Caco-2 (cell line): ENCODE measurements around the gene THAP11. TPM values are rescaled to one million over a fixed set of nuclear protein-coding genes. Genes with fewer than 3 reads are reported as not detected.
A peak's percentile ranks its signal among the peaks of the same experiment; 100 is the strongest.

ENCODE experiments used
- Bru-seq: library from RNA; stranded (reverse); fragments of 400-500 nt; gene quantifications from one replicate; lab custom pipeline; 2021; lab: Mats Ljungman, UMichigan
- BruChase-seq, 2 experiments: library from RNA; stranded (reverse); fragments of 400-500 nt; gene quantifications; one replicate each; lab custom pipeline; 2021; lab: Mats Ljungman, UMichigan
- BruUV-seq: library from RNA; stranded (reverse); fragments of 400-500 nt; replicated peaks from 2 replicates; lab custom pipeline; 2021; lab: Mats Ljungman, UMichigan
- CTCF ChIA-PET: fragments of 300-600 bp; sonication (Branson Sonifier 250); formaldehyde crosslinking; loops from one replicate; lab custom pipeline; 2022; ENCODE audit warnings: antibody characterized with exemption; lab: Charles Lee
- POLR2A ChIA-PET: fragments of 300-600 bp; sonication (Branson Sonifier 250); formaldehyde crosslinking; loops from one replicate; lab custom pipeline; 2022; ENCODE audit warnings: antibody characterized with exemption; lab: Charles Lee
- DNase-seq, 2 experiments: peaks; one replicate each; pipeline versions ENCODE4 v3.0.0 to v3.0.0-alpha.2; 2020 to 2022
- H3K27me3 ChIP-seq: replicated peaks from 2 replicates; pipeline ENCODE4 v1.6.0; 2011; ENCODE audit warnings: low read length; ENCODE audit not compliant: control insufficient read depth, insufficient read depth
- H3K36me3 ChIP-seq: 2 replicates; pipeline ENCODE4 v1.5.1; 2011; ENCODE audit warnings: low read length; ENCODE audit not compliant: control insufficient read depth, insufficient read depth
- H3K4me1 ChIP-seq: fragments of 250-450 bp; sonication (Bioruptor Pico); 2 replicates; pipeline ENCODE4 v1.5.1; 2020; ENCODE audit warnings: mild to moderate bottlenecking
- H3K4me3 ChIP-seq: 2 replicates; pipeline ENCODE4 v1.5.1; 2011; ENCODE audit warnings: low read depth, mild to moderate bottlenecking, control low read depth, low read length
- H3K9me3 ChIP-seq: fragments of 250-450 bp; sonication (Bioruptor Pico); 2 replicates; pipeline ENCODE4 v1.5.1; 2020; ENCODE audit warnings: mild to moderate bottlenecking, moderate library complexity
- H3K27ac Mint-ChIP-seq: one replicate; pipeline ENCODE4 v1.8.0; 2022; ENCODE audit warnings: mixed read lengths; ENCODE audit not compliant: unreplicated experiment
- H3K27me3 Mint-ChIP-seq: one replicate; pipeline ENCODE4 v1.8.0; 2022; ENCODE audit warnings: mixed read lengths; ENCODE audit not compliant: insufficient read depth, unreplicated experiment
- H3K36me3 Mint-ChIP-seq: one replicate; pipeline ENCODE4 v1.8.0; 2022; ENCODE audit warnings: mild to moderate bottlenecking, mixed read lengths; ENCODE audit not compliant: insufficient read depth, unreplicated experiment
- H3K4me1 Mint-ChIP-seq: one replicate; pipeline ENCODE4 v1.8.0; 2022; ENCODE audit warnings: low read depth, mixed read lengths; ENCODE audit not compliant: unreplicated experiment
- H3K4me3 Mint-ChIP-seq: one replicate; pipeline ENCODE4 v1.8.0; 2022; ENCODE audit warnings: mild to moderate bottlenecking, moderate library complexity, mixed read lengths; ENCODE audit not compliant: unreplicated experiment
- H3K9me3 Mint-ChIP-seq: one replicate; pipeline ENCODE4 v1.8.0; 2022; ENCODE audit warnings: mixed read lengths; ENCODE audit not compliant: unreplicated experiment
- intact Hi-C: fragments of 100-400 bp; cut with micrococcal nuclease; formaldehyde crosslinking; loops from one replicate; pipeline ENCODE4 v1.10.0; 2022; ENCODE audit not compliant: unreplicated experiment
- long read RNA-seq: library from polyadenylated mRNA; stranded (forward); transcript quantifications from one replicate; pipeline ENCODE4 v2.0.0, GENCODE V29; 2022
- total RNA-seq: library from RNA; stranded (reverse); gene quantifications from 2 replicates; pipeline ENCODE4 v1.2.3, GENCODE V29; 2022
- TF ChIP-seq, protein P1 (sequence below), 2 experiments: fragments of 200-600 bp in 1 of 2; IDR thresholded peaks; 1 replicate in 1 of 2; 2 replicates in 1 of 2; pipeline versions ENCODE4 v1.5.1 to v1.8.0; 2011 to 2022; ENCODE audit warnings: antibody characterized with exemption in 1 of 2, control low read depth in 1 of 2, inconsistent platforms in 1 of 2, low read depth in 1 of 2, low read length in 1 of 2, mild to moderate bottlenecking in 1 of 2, moderate library complexity in 1 of 2; ENCODE audit not compliant: insufficient read depth in 1 of 2, severe bottlenecking in 1 of 2, unreplicated experiment in 1 of 2

The THAP11 gene
- total RNA-seq (46.8 and 50.5 TPM in 2 replicates), Bru-seq, nascent RNA (percentile 70 among the genes with signal in this experiment), BruChase-seq, experiment 1, labeled RNA remaining after a 2-hour chase (percentile 95 among the genes with signal in this experiment), BruChase-seq, experiment 2, labeled RNA remaining after a 6-hour chase (percentile 92 among the genes with signal in this experiment)
- long read RNA-seq, transcript THAP11-201 (1 exons, 2,114 nt): major isoform, 243 of 246 reads
- long read RNA-seq, partial matches to known transcripts: 0 of 246 reads
- long read RNA-seq, other reads (novel, unspliced or antisense): 3 of 246 reads

DNA sequence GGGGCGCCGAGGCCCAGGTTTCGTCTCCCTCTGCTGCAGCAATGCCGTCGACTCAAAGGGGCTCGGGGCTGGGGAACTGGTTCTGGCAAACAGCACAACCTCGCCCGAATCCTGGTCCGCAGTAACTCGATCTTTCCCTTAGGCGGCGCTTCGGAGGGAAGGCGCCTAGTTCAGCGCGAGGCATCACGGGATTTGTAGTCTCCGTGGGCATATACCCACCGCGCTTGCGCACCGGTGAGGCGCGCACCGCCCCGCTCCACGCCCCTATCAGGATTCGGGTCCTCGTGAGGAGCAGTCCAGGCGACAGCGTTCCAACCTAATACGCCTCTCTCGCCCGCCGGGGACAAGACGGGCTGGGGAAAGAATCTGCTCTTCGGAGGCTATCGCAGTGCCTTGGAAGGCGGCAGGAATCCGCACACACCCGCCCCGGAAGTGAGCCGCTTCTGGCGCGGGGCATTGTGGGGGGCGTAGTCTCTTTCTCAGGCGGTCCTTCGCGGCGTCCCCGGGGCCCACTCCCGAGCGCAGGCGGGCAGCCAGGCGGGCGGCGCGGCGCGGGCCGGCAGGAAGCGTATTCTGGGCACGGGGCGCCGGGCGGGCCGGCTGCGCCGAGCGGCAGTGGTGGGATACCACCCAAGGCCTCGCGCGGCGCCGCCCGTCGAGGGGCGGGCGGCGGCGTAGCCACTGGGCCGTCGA is at the start of gene THAP11:
Gene THAP11 (plus strand): TSS at position 505 of the 693 bp plus-strand sequence. CDS start 235 bp downstream, outside the sequence.
- Mint-ChIP-seq H3K9me3 (no peaks in the 10 kb centered on the region), H3K4me1 (peaks cover 12% of the 10 kb centered on the region), H3K4me3 (peak within 1 kb of the TSS; percentile 98), H3K36me3 (peaks cover 33% of the 10 kb centered on the region), H3K27ac (peak within 1 kb of the TSS; percentile 94), H3K27me3 (no peaks in the 10 kb centered on the region)
- H3K4me1 ChIP-seq: peaks cover 31% of the 10 kb centered on the region
- ChIA-PET POLR2A (interaction anchor here (0.9 to 1.0 kb wide), 2 partner anchors 16 to 238 kb away, joined by 3 to 4 read pairs; no protein-coding TSS in a partner anchor), CTCF (no interaction called here)
- no peaks in the 10 kb centered on the region for H3K9me3 ChIP-seq
- TF ChIP-seq, protein P1, sequence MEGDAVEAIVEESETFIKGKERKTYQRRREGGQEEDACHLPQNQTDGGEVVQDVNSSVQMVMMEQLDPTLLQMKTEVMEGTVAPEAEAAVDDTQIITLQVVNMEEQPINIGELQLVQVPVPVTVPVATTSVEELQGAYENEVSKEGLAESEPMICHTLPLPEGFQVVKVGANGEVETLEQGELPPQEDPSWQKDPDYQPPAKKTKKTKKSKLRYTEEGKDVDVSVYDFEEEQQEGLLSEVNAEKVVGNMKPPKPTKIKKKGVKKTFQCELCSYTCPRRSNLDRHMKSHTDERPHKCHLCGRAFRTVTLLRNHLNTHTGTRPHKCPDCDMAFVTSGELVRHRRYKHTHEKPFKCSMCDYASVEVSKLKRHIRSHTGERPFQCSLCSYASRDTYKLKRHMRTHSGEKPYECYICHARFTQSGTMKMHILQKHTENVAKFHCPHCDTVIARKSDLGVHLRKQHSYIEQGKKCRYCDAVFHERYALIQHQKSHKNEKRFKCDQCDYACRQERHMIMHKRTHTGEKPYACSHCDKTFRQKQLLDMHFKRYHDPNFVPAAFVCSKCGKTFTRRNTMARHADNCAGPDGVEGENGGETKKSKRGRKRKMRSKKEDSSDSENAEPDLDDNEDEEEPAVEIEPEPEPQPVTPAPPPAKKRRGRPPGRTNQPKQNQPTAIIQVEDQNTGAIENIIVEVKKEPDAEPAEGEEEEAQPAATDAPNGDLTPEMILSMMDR (IDR thresholded peaks at IDR 0.05; ENCODE audit: insufficient read depth in 1 of 2, low read depth in 1 of 2, low read length in 1 of 2, severe bottlenecking in 1 of 2, unreplicated experiment in 1 of 2): peak; percentile 91 to 93
- intact Hi-C loops: no loop called here
- no TSS peak for BruUV-seq
- no peaks in the 10 kb centered on the region for H3K36me3 ChIP-seq
- peak; percentile 97 to 98 for DNase-seq
- peak within 1 kb of the TSS; percentile 63 for H3K4me3 ChIP-seq
- H3K27me3 ChIP-seq: no peaks in the 10 kb centered on the region

GRCh38 chr16:67796099-67796718 is 45.9 kb upstream of the THAP11 start:
- no peak overlapping the region for H3K4me3 ChIP-seq
- Mint-ChIP-seq H3K9me3 (no peaks in the 10 kb centered on the region), H3K27me3 (no peaks in the 10 kb centered on the region), H3K4me3 (no peak overlapping the region), H3K4me1 (no peaks in the 10 kb centered on the region), H3K36me3 (no peaks in the 10 kb centered on the region), H3K27ac (no peak overlapping the region)
- POLR2A ChIA-PET: no interaction called here
- TF ChIP-seq, protein P1 (IDR thresholded peaks at IDR 0.05; ENCODE audit: insufficient read depth in 1 of 2, low read depth in 1 of 2, low read length in 1 of 2, severe bottlenecking in 1 of 2, unreplicated experiment in 1 of 2): no peak
- H3K36me3 ChIP-seq: 0 out of 2 replicates have a peak, but pooled peaks cover 2% of the 10 kb centered on the region
- H3K4me1 ChIP-seq: no peaks in the 10 kb centered on the region
- no peaks in the 10 kb centered on the region for H3K9me3 ChIP-seq
- intact Hi-C loops: no loop called here
- no peak for DNase-seq
- H3K27me3 ChIP-seq: no peaks in the 10 kb centered on the region
- CTCF ChIA-PET: interaction anchor here (0.6 kb wide), 1 partner anchor 20 kb away, joined by 6 read pairs; no protein-coding TSS in a partner anchor
- no TSS peak for BruUV-seq
